Subcutaneous preadipocyte (primary cell): ENCODE results near the gene DACT3. TPM values are rescaled to one million over a fixed set of nuclear protein-coding genes. Genes with fewer than 3 reads are reported as not detected.

Experiments used
- small RNA-seq: library from RNA; depleted of rRNA; stranded (forward); fragments of <200 nt; gene quantifications from one replicate; pipeline ENCODE3, GENCODE V24; 2012
- total RNA-seq: library from RNA; depleted of rRNA; stranded (reverse); fragments of >200 nt; gene quantifications from 2 replicates; pipeline ENCODE4 v1.2.3, GENCODE V29; 2012

DACT3 gene
- 1.1 and 2.2 TPM in 2 replicates for total RNA-seq

GRCh38 chr19:46661020-46661731 lies at the start of gene DACT3:
Gene DACT3, minus strand, starts transcription at chr19:46661182. Its CDS starts 118 bp downstream, at chr19:46661064.

DNA sequence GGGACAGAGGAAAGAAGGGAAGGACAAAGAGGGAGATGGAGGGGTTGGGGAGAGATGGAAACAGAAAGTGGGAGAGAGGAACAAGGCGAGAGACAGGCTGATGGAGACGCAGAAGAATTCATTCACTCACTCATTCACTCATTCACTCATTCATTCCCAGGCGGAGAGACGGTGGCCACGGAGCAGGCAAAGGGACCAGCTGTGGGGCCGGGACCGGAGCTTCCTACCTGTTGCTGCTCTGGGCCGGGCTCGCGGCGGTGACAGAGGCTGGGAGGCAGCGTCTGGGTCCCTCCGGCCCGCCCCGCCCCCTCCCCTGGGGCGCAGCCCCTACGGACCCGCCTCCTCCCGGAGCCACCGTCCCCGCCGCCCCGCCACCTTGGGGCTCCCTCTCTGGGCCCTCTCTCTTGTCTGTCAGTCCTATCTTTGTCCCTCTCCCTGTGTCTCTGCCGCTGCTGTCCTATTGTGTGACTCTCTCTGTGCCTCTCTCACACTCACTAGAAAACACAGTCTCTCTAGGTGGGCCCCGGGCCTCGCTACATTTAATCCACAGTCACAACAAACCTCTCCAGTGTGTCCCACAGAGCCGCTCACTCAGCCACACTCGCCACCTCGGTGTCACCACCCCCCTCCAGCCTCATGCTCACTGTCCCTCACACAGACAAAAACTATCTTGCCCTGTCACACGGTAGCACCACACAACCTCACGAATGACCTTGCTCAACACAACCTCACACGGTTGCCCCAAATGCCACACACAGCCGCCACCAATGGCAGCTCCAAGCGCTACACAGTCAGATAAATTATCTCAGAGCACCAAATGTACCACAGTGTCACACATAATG lies 24.8 kb downstream of the DACT3 start, which contains the start of gene GNG8:
GNG8 (minus strand) TSS at position 283 of the 842 bp plus-strand sequence. CDS start 1,520 bp downstream, outside the sequence.

GRCh38 chr19:46624958-46625661 lies 35.9 kb downstream of the DACT3 start, which contains the start of gene PTGIR:
Gene PTGIR, minus strand, starts transcription at chr19:46625089. Its CDS starts 864 bp downstream, at chr19:46624225.

GRCh38 chr19:46601318-46602224 lies 59.4 kb downstream of the DACT3 start, which contains the start of gene CALM3:
Gene CALM3, plus strand, starts transcription at chr19:46601330. Its CDS starts 105 bp downstream, at chr19:46601435.

Small RNA genes within 50 kb of the gene (small RNA-seq; reads per million reads assigned to genes)
- gene MIR320E (0.36 reads per million, percentile 15 among the genes with 10 or more reads in this experiment), gene RN7SL364P (not detected)

Other genes with a start within 250 kb of the DACT3 start
- gene CCDC8, start 247.6 kb downstream of the DACT3 start, total RNA-seq: 15.4 and 20.9 TPM in 2 replicates
- not detected in 2 replicates for gene PNMA8C, start 232.2 kb downstream of the DACT3 start, total RNA-seq
- gene PNMA8A, start 189.6 kb downstream of the DACT3 start, total RNA-seq: 5.1 and 8.1 TPM in 2 replicates
- 0.78 and 1.1 TPM in 2 replicates for gene PNMA8B, start 165.3 kb downstream of the DACT3 start, total RNA-seq
- gene CALM3, start 59.9 kb downstream of the DACT3 start, total RNA-seq: 201 and 214 TPM in 2 replicates
- gene PTGIR, start 36.1 kb downstream of the DACT3 start, total RNA-seq: 7.0 and 9.6 TPM in 2 replicates
- not detected in 2 replicates for gene GNG8, start 25.0 kb downstream of the DACT3 start, total RNA-seq
- gene PRKD2, start 55.9 kb upstream of the DACT3 start, total RNA-seq: 5.1 and 7.2 TPM in 2 replicates
- gene FKRP, start 84.9 kb upstream of the DACT3 start, total RNA-seq: 11.0 and 20.1 TPM in 2 replicates
- 55.1 and 74.7 TPM in 2 replicates for gene STRN4, start 85.3 kb upstream of the DACT3 start, total RNA-seq
- 65.0 and 80.7 TPM in 2 replicates for gene SLC1A5, start 127.4 kb upstream of the DACT3 start, total RNA-seq
- 121 and 144 TPM in 2 replicates for gene AP2S1, start 189.7 kb upstream of the DACT3 start, total RNA-seq
- gene ARHGAP35, start 199.8 kb upstream of the DACT3 start, total RNA-seq: 26.5 and 41.2 TPM in 2 replicates